SU-DHL-6 (cell line): ENCODE results near the gene RALGPS1.

Experiments used
- EZH2phosphoT487 ChIP-seq: fragments of 200-600 bp; sonication (generic), shearing (Covaris generic); conservative IDR thresholded peaks from 2 replicates; pipeline ENCODE4 v1.6.1; 2018; ENCODE audit warnings: mild to moderate bottlenecking, antibody characterized with exemption, low read length, moderate library complexity, mixed read lengths
- TF ChIP-seq, protein P1 (sequence below): fragments of 200-600 bp; sonication (generic); IDR thresholded peaks from one replicate; pipeline ENCODE4 v1.5.1; 2017; ENCODE audit warnings: antibody characterized with exemption, mild to moderate bottlenecking, low read length, moderate library complexity; ENCODE audit not compliant: insufficient read depth, poor library complexity, severe bottlenecking

DNA sequence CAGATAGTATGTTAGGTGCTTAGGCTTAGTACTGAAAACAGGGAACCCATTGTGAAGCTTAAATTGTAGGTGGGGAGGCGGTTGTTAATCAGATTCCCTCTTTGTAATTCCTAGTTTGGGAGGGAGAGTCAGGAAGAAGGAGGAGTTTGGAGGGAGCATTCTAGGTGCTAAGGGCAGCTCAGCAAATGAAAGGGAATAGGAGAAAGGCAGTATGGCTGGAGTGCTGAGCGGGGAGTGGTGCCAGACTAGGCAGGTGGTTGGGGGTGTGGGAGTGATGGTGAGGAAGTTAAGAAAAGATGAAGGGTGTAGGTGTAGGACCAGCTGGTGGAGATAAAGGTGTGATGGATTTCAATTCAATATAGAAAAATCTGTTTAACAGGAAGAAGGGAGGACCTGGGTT lies 338.9 kb downstream of the RALGPS1 start:
- TF ChIP-seq, protein P1, sequence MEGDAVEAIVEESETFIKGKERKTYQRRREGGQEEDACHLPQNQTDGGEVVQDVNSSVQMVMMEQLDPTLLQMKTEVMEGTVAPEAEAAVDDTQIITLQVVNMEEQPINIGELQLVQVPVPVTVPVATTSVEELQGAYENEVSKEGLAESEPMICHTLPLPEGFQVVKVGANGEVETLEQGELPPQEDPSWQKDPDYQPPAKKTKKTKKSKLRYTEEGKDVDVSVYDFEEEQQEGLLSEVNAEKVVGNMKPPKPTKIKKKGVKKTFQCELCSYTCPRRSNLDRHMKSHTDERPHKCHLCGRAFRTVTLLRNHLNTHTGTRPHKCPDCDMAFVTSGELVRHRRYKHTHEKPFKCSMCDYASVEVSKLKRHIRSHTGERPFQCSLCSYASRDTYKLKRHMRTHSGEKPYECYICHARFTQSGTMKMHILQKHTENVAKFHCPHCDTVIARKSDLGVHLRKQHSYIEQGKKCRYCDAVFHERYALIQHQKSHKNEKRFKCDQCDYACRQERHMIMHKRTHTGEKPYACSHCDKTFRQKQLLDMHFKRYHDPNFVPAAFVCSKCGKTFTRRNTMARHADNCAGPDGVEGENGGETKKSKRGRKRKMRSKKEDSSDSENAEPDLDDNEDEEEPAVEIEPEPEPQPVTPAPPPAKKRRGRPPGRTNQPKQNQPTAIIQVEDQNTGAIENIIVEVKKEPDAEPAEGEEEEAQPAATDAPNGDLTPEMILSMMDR: no peak
- no peak for TF ChIP-seq EZH2phosphoT487
